Liver (tissue), 10 donors: ENCODE measurements around the gene OSTC. TPM values are rescaled to one million over a fixed set of nuclear protein-coding genes. Genes with fewer than 3 reads are reported as not detected.

Experiments
- DNase-seq: peaks from one replicate; pipeline ENCODE4 v3.0.0-alpha.2; 2017; ENCODE audit warnings: low spot score
- H3K27ac ChIP-seq, 2 donors: one replicate each; pipeline ENCODE4 v1.7.0; 2013; ENCODE audit warnings: inconsistent platforms in 2 of 2, low read length in 2 of 2, control low read depth in 1 of 2, low read depth in 1 of 2, mild to moderate bottlenecking in 1 of 2
- H3K27me3 ChIP-seq, 4 donors: one replicate each; pipeline versions ENCODE4 v1.6.1 to v1.7.0; 2013; ENCODE audit warnings: low read length in 3 of 4, inconsistent platforms in 1 of 4, mild to moderate bottlenecking in 1 of 4, moderate library complexity in 1 of 4; ENCODE audit not compliant: control insufficient read depth in 4 of 4, insufficient read depth in 4 of 4
- H3K36me3 ChIP-seq, 4 donors: one replicate each; pipeline versions ENCODE4 v1.6.1 to v1.7.0; 2013; ENCODE audit warnings: low read length in 3 of 4, mild to moderate bottlenecking in 3 of 4, low read depth in 1 of 4, moderate library complexity in 1 of 4; ENCODE audit not compliant: control insufficient read depth in 4 of 4, insufficient read depth in 3 of 4
- H3K4me1 ChIP-seq, 4 donors: one replicate each; pipeline versions ENCODE4 v1.6.1 to v1.7.0; 2013; ENCODE audit warnings: low read length in 3 of 4, mild to moderate bottlenecking in 3 of 4, moderate library complexity in 1 of 4; ENCODE audit not compliant: control insufficient read depth in 4 of 4, insufficient read depth in 4 of 4
- H3K4me3 ChIP-seq, 3 donors: one replicate each; pipeline versions ENCODE4 v1.6.1 to v1.7.0; 2013; ENCODE audit warnings: low read length in 3 of 3, control low read depth in 1 of 3, low read depth in 1 of 3, mild to moderate bottlenecking in 1 of 3
- H3K9ac ChIP-seq, 2 donors: one replicate each; pipeline ENCODE4 v1.7.0; 2013; ENCODE audit warnings: low read length in 2 of 2, mild to moderate bottlenecking in 2 of 2, moderate library complexity in 2 of 2, control low read depth in 1 of 2, low read depth in 1 of 2
- H3K9me3 ChIP-seq, 4 donors: one replicate each; pipeline versions ENCODE4 v1.6.1 to v1.7.0; 2013; ENCODE audit warnings: low read length in 3 of 4; ENCODE audit not compliant: control insufficient read depth in 4 of 4
- EGR1 ChIP-seq, 2 donors: IDR thresholded peaks; 2 replicates each; pipeline ENCODE4 v1.6.1; 2016 to 2018; ENCODE audit warnings: antibody characterized with exemption in 2 of 2, low read depth in 2 of 2
- FOXA1 ChIP-seq: IDR thresholded peaks from 2 replicates; pipeline ENCODE4 v1.6.1; 2016; ENCODE audit warnings: antibody characterized with exemption
- GABPA ChIP-seq, 2 donors: IDR thresholded peaks in 1 of 2; conservative IDR thresholded peaks in 1 of 2; 2 replicates each; pipeline ENCODE4 v1.6.1; 2016; ENCODE audit warnings: antibody characterized with exemption in 2 of 2, mild to moderate bottlenecking in 1 of 2, moderate library complexity in 1 of 2
- HNF4A ChIP-seq, 2 donors: conservative IDR thresholded peaks; 2 replicates each; pipeline ENCODE4 v1.6.1; 2016; ENCODE audit warnings: antibody characterized with exemption in 2 of 2, mild to moderate bottlenecking in 2 of 2
- HNF4G ChIP-seq: IDR thresholded peaks from 2 replicates; pipeline ENCODE4 v1.6.1; 2016; ENCODE audit warnings: antibody characterized with exemption
- JUND ChIP-seq, 2 donors: IDR thresholded peaks; 2 replicates each; pipeline ENCODE4 v1.6.1; 2016; ENCODE audit warnings: antibody characterized with exemption in 2 of 2
- RAD21 ChIP-seq, 2 donors: IDR thresholded peaks; 2 replicates each; pipeline ENCODE4 v1.6.1; 2016; ENCODE audit warnings: antibody characterized with exemption in 2 of 2, mild to moderate bottlenecking in 2 of 2
- RXRA ChIP-seq, 2 donors: IDR thresholded peaks; 2 replicates each; pipeline ENCODE4 v1.6.1; 2017 to 2018; ENCODE audit warnings: antibody characterized with exemption in 2 of 2, mild to moderate bottlenecking in 1 of 2
- SP1 ChIP-seq: IDR thresholded peaks from 2 replicates; pipeline ENCODE4 v1.6.1; 2018; ENCODE audit warnings: antibody characterized with exemption, mild to moderate bottlenecking
- WGBS: extraction: QIAGEN DNeasy Blood & Tissue Kit; methylation state at CpG from one replicate; pipeline ENCODE4 v1.1.7; 2013; 5-methylcytosine and 5-hydroxymethylcytosine counted together
- polyA plus RNA-seq, 2 donors: library from polyadenylated mRNA; stranded (reverse) in 1 of 2; unstranded in 1 of 2; fragments of 200-250 nt in 1 of 2; fragments of >200 nt in 1 of 2; fragmentation: Nextera tagmentation in 1 of 2; extraction: Ambion mirVana in 1 of 2; gene quantifications; one replicate each; pipeline versions ENCODE4 v1.2.1 to v1.2.3, GENCODE V29; 2013 to 2015
- small RNA-seq: library from RNA; depleted of rRNA; stranded (forward); fragments of <200 nt; gene quantifications from one replicate; pipeline ENCODE3, GENCODE V24; 2014
- total RNA-seq, 2 donors: library from RNA; depleted of rRNA; stranded (reverse); fragments of >200 nt; gene quantifications; one replicate each; pipeline ENCODE4 v1.2.3, GENCODE V29; 2014
- TF ChIP-seq, protein P1 (sequence below): IDR thresholded peaks from 2 replicates; pipeline ENCODE4 v1.6.1; 2016; ENCODE audit warnings: antibody characterized with exemption
- TF ChIP-seq, protein P2 (sequence below): IDR thresholded peaks from 2 replicates; pipeline ENCODE4 v1.6.1; 2016; ENCODE audit warnings: antibody characterized with exemption
- TF ChIP-seq, protein P3 (sequence below): fragments of 150-350 bp; IDR thresholded peaks from 2 replicates; pipeline ENCODE4 v1.5.1; 2017; ENCODE audit warnings: improper control_type of control experiment, low read depth, low read length; ENCODE audit not compliant: missing input control
- donor health status: healthy.
- donor health status: healthy.
- donor health status: healthy.
- donor health status: healthy.
- donor health status: healthy.

OSTC gene
- total and polyA plus RNA-seq, 4 donors = 113 to 148 (median 143) TPM

DNA sequence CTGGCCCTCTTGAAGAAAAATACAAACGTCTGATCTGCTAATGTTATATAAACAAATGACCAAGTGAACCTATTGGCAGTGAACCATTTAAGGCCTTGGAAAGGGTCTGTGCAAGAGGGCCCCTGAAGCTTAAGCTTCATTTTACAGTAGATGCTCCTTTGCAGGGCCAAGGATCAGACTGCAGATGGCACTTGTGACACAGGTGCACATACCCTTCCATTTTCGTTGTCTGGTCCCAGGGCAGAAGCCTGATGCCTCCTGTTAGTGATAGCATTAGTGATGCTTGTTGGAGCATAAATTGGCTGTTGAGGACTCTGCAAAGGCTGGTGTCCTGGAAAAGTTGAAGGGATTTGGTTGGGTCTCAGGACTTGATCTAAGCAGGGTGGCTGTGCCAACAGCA is 65.9 kb downstream of the OSTC start:
- H3K4me1 ChIP-seq = peaks cover 0 to 10% (median 8%) of the 10 kb centered on the region in 4 donors
- no peaks in the 10 kb centered on the region for H3K9me3 ChIP-seq
- H3K27me3 ChIP-seq = no peaks in the 10 kb centered on the region
- TF ChIP-seq SP1 = no peak
- TF ChIP-seq RAD21 (IDR thresholded peaks at IDR 0.05) = peak in 1 of 2 donors; percentile 30
- no peak overlapping the region for H3K9ac ChIP-seq
- no peak for DNase-seq
- WGBS = 50% methylated on average over 2 of the region's 2 CpGs
- H3K4me3 ChIP-seq = no peak overlapping the region
- H3K27ac ChIP-seq = no peak overlapping the region
- H3K36me3 ChIP-seq = no peaks in the 10 kb centered on the region

DNA sequence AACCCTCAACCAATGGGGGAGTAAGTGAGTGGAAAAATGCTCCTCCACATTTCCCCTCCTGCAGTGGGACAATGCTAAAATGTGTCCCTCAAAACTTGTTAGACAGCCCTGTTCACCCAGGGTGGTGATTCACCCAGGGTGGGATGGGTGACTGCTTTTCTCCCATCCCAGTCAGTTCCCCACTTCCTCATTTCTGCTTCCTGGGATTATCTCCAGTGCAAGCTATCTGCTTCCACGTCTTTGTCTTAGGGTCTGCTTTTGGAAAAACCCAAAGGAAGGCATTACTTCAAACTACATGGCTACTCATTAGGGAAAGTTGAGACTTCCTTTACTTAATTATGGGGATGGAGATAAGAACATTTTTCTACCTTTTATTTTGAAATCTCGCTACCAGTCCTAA is 67.0 kb downstream of the OSTC start:
- TF ChIP-seq HNF4G (no peak), FOXA1 (no peak), JUND (IDR thresholded peaks at IDR 0.05) (no peak), SP1 (no peak), GABPA (IDR thresholded peaks at IDR 0.05 in 1 of 2, conservative IDR thresholded peaks at IDR 0.05 in 1 of 2) (no peak), RXRA (IDR thresholded peaks at IDR 0.05) (no peak), HNF4A (conservative IDR thresholded peaks at IDR 0.05) (no peak), EGR1 (IDR thresholded peaks at IDR 0.05; ENCODE audit: low read depth in 2 of 2) (no peak)
- TF ChIP-seq, protein P1, sequence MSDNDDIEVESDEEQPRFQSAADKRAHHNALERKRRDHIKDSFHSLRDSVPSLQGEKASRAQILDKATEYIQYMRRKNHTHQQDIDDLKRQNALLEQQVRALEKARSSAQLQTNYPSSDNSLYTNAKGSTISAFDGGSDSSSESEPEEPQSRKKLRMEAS = no peak
- TF ChIP-seq, protein P2, sequence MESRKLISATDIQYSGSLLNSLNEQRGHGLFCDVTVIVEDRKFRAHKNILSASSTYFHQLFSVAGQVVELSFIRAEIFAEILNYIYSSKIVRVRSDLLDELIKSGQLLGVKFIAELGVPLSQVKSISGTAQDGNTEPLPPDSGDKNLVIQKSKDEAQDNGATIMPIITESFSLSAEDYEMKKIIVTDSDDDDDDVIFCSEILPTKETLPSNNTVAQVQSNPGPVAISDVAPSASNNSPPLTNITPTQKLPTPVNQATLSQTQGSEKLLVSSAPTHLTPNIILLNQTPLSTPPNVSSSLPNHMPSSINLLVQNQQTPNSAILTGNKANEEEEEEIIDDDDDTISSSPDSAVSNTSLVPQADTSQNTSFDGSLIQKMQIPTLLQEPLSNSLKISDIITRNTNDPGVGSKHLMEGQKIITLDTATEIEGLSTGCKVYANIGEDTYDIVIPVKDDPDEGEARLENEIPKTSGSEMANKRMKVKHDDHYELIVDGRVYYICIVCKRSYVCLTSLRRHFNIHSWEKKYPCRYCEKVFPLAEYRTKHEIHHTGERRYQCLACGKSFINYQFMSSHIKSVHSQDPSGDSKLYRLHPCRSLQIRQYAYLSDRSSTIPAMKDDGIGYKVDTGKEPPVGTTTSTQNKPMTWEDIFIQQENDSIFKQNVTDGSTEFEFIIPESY = no peak
- TF ChIP-seq, protein P3, sequence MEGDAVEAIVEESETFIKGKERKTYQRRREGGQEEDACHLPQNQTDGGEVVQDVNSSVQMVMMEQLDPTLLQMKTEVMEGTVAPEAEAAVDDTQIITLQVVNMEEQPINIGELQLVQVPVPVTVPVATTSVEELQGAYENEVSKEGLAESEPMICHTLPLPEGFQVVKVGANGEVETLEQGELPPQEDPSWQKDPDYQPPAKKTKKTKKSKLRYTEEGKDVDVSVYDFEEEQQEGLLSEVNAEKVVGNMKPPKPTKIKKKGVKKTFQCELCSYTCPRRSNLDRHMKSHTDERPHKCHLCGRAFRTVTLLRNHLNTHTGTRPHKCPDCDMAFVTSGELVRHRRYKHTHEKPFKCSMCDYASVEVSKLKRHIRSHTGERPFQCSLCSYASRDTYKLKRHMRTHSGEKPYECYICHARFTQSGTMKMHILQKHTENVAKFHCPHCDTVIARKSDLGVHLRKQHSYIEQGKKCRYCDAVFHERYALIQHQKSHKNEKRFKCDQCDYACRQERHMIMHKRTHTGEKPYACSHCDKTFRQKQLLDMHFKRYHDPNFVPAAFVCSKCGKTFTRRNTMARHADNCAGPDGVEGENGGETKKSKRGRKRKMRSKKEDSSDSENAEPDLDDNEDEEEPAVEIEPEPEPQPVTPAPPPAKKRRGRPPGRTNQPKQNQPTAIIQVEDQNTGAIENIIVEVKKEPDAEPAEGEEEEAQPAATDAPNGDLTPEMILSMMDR = no peak
- 83% methylated on average over 2 of the region's 2 CpGs for WGBS
- Histone ChIP-seq H3K36me3 (no peaks in the 10 kb centered on the region), H3K27me3 (no peaks in the 10 kb centered on the region), H3K4me3 (no peak overlapping the region), H3K9ac (no peak overlapping the region), H3K9me3 (no peaks in the 10 kb centered on the region), H3K27ac (no peak overlapping the region), H3K4me1 (peaks cover 0 to 10% (median 8%) of the 10 kb centered on the region in 4 donors)
- DNase-seq = no peak

Small RNAs within 50 kb of the gene (small RNA-seq; reads per million reads assigned to genes)
- 0.09 reads per million for gene RNU6-431P

Other genes with a start within 250 kb of the OSTC start
- gene RPL34, start 30.0 kb upstream of the OSTC start, total RNA-seq = 100 to 1,000 TPM; 138 to 495 TPM
- gene RPL34, start 30.0 kb upstream of the OSTC start, polyA plus RNA-seq = 1,000 to 10,000 TPM in 1 of 2 donors, 100 to 1,000 TPM in 1; 526 to 1,016 TPM
- 10 to 100 TPM in 1 of 2 donors, 1 to 10 TPM in 1; 2.5 to 43.3 TPM for gene ETNPPL, start 112.5 kb downstream of the OSTC start, total RNA-seq
- 10 to 100 TPM; 17.7 to 32.8 TPM for gene ETNPPL, start 112.5 kb downstream of the OSTC start, polyA plus RNA-seq